ENCODE results near the gene GNGT2.

The GNGT2 gene

GRCh38 chr17:49168706-49169105, 41.7 kb downstream of the GNGT2 start:
- no peak for DNase-seq (ENCODE audit: low spot score)

- no peak for DNase-seq (ENCODE audit: low spot score)
Observed at GRCh38 chr17:49165143-49165542, 45.2 kb downstream of the GNGT2 start.

- DNase-seq (ENCODE audit: low spot score), result no peak
Observed at GRCh38 chr17:49162866-49163265, 47.5 kb downstream of the GNGT2 start.

- DNase-seq (ENCODE audit: low spot score), result peak; percentile 49
Observed at GRCh38 chr17:49157784-49158183, 52.6 kb downstream of the GNGT2 start.

GRCh38 chr17:49156256-49156655, 54.1 kb downstream of the GNGT2 start:
- DNase-seq (ENCODE audit: low spot score), result no peak
